PFSK-1 (cell line): Measurements from ENCODE around the gene MRPL41.

Experiments
- POLR2AphosphoS5 ChIP-seq: IDR thresholded peaks from 2 replicates; pipeline ENCODE4 v1.6.1; 2012; ENCODE audit warnings: low read depth, mild to moderate bottlenecking, control low read depth, low read length, moderate library complexity
- TAF1 ChIP-seq: IDR thresholded peaks from 2 replicates; pipeline ENCODE4 v1.6.1; 2012; ENCODE audit warnings: low read length, control low read depth, borderline replicate concordance; ENCODE audit not compliant: insufficient read depth

GRCh38 chr9:137590123-137590468 lies 38.4 kb downstream of the MRPL41 start:
- TF ChIP-seq POLR2AphosphoS5, result no peak
- TF ChIP-seq TAF1, result no peak
